MCF 10A (cell line): ENCODE results near the gene P2RX3. TPM values are rescaled to one million over a fixed set of nuclear protein-coding genes. Genes with fewer than 3 reads are reported as not detected.

Experiments
- BruUV-seq: library from RNA; stranded (reverse); fragments of 400-500 nt; replicated peaks from 2 replicates; lab custom pipeline; 2021; lab: Mats Ljungman, UMichigan
- CTCF ChIA-PET: fragments of 300-600 bp; sonication (Branson Sonifier 250); formaldehyde crosslinking; extraction: SDS; loops from one replicate; lab custom pipeline; 2021; ENCODE audit warnings: antibody characterized with exemption, inconsistent platforms; lab: Yijun Ruan, JAX
- POLR2A ChIA-PET: fragments of 300-600, 350-650 bp; sonication (Branson Sonifier 250); formaldehyde crosslinking; extraction: SDS; loops from one replicate; lab custom pipeline; 2020; ENCODE audit warnings: antibody characterized with exemption, inconsistent platforms; lab: Yijun Ruan, JAX
- DNase-seq: peaks from one replicate; pipeline ENCODE4 v3.0.0-alpha.2; 2018; ENCODE audit not compliant: unreplicated experiment
- H3K27ac Mint-ChIP-seq: one replicate; pipeline ENCODE4 v1.8.0; 2022; ENCODE audit warnings: mild to moderate bottlenecking, low read depth, mixed read lengths; ENCODE audit not compliant: unreplicated experiment
- H3K27me3 Mint-ChIP-seq: one replicate; pipeline ENCODE4 v1.8.0; 2022; ENCODE audit warnings: mixed read lengths; ENCODE audit not compliant: insufficient read depth, unreplicated experiment
- H3K36me3 Mint-ChIP-seq: one replicate; pipeline ENCODE4 v1.8.0; 2022; ENCODE audit warnings: mild to moderate bottlenecking, moderate library complexity, mixed read lengths; ENCODE audit not compliant: insufficient read depth, unreplicated experiment
- H3K4me1 Mint-ChIP-seq: one replicate; pipeline ENCODE4 v1.8.0; 2022; ENCODE audit warnings: mixed read lengths; ENCODE audit not compliant: insufficient read depth, unreplicated experiment
- H3K4me3 Mint-ChIP-seq: one replicate; pipeline ENCODE4 v1.8.0; 2022; ENCODE audit warnings: mild to moderate bottlenecking, moderate library complexity, mixed read lengths; ENCODE audit not compliant: unreplicated experiment
- H3K9me3 Mint-ChIP-seq: one replicate; pipeline ENCODE4 v1.8.0; 2022; ENCODE audit warnings: mixed read lengths; ENCODE audit not compliant: unreplicated experiment
- CTCF ChIP-seq: fragments of 200-600 bp; IDR thresholded peaks from one replicate; pipeline ENCODE4 v1.8.0; 2022; ENCODE audit warnings: antibody characterized with exemption, mild to moderate bottlenecking; ENCODE audit not compliant: unreplicated experiment
- intact Hi-C: fragments of 100-400 bp; cut with micrococcal nuclease; formaldehyde crosslinking; loops from 2 replicates; pipeline ENCODE4 v1.14.1; 2022
- total RNA-seq: library from RNA; stranded (reverse); gene quantifications from 2 replicates; pipeline ENCODE4 v1.2.3, GENCODE V29; 2022

Gene P2RX3
- total RNA-seq, 1 experiment from 2014 or later, result not detected

GRCh38 chr11:57380975-57381374, 42.8 kb downstream of the P2RX3 start, which contains the start of gene PRG3:
Gene PRG3 (minus strand): TSS chr11:57381150. CDS start chr11:57380708, 442 bp downstream.
- H3K36me3 Mint-ChIP-seq, result peaks cover 6% of the 10 kb centered on the region
- ChIA-PET POLR2A (no interaction called here), CTCF (interaction anchor here (0.6 kb wide), 1 partner anchor 77 kb away, joined by 3 read pairs; no protein-coding TSS in a partner anchor)
- no peaks in the 10 kb centered on the region for H3K9me3 Mint-ChIP-seq
- no peak within 1 kb of the TSS for H3K4me3 Mint-ChIP-seq
- no peaks in the 10 kb centered on the region for H3K4me1 Mint-ChIP-seq
- no TSS peak for BruUV-seq
- TF ChIP-seq CTCF, result no peak
- DNase-seq, result no peak
- intact Hi-C loops, result no loop called here
- no peak within 1 kb of the TSS for H3K27ac Mint-ChIP-seq
- H3K27me3 Mint-ChIP-seq, result peaks cover 64% of the 10 kb centered on the region

GRCh38 chr11:57386178-57386940, 48.2 kb downstream of the P2RX3 start:
- Mint-ChIP-seq H3K4me1 (no peaks in the 10 kb centered on the region), H3K27ac (no peak overlapping the region), H3K27me3 (peaks cover 85% of the 10 kb centered on the region), H3K4me3 (no peak overlapping the region), H3K9me3 (no peaks in the 10 kb centered on the region), H3K36me3 (no peaks in the 10 kb centered on the region)
- intact Hi-C loops, result no loop called here
- TF ChIP-seq CTCF, result no peak
- CTCF ChIA-PET, result no interaction called here
- DNase-seq, result no peak
- BruUV-seq, result no TSS peak
- POLR2A ChIA-PET, result no interaction called here

- Mint-ChIP-seq H3K4me3 (no peak overlapping the region), H3K27ac (no peak overlapping the region), H3K9me3 (no peaks in the 10 kb centered on the region), H3K36me3 (no peaks in the 10 kb centered on the region), H3K4me1 (no peaks in the 10 kb centered on the region), H3K27me3 (peaks cover 83% of the 10 kb centered on the region)
- TF ChIP-seq CTCF, result no peak
- intact Hi-C loops, result no loop called here
- no peak for DNase-seq
- ChIA-PET CTCF (no interaction called here), POLR2A (no interaction called here)
- no TSS peak for BruUV-seq
Measured at GRCh38 chr11:57387289-57388030, 49.3 kb downstream of the P2RX3 start.

GRCh38 chr11:57390535-57390934, 52.4 kb downstream of the P2RX3 start, which contains the start of gene PRG2:
Gene PRG2 (minus strand): TSS chr11:57390650. CDS start chr11:57389944, 706 bp downstream.
- H3K9me3 Mint-ChIP-seq, result no peaks in the 10 kb centered on the region
- no peak for DNase-seq
- ChIA-PET CTCF (no interaction called here), POLR2A (no interaction called here)
- BruUV-seq, result no TSS peak
- H3K27ac Mint-ChIP-seq, result no peak within 1 kb of the TSS
- no peaks in the 10 kb centered on the region for H3K36me3 Mint-ChIP-seq
- TF ChIP-seq CTCF, result no peak
- no peaks in the 10 kb centered on the region for H3K4me1 Mint-ChIP-seq
- intact Hi-C loops, result no loop called here
- H3K27me3 Mint-ChIP-seq, result peaks cover 61% of the 10 kb centered on the region
- H3K4me3 Mint-ChIP-seq, result no peak within 1 kb of the TSS
